Spinal cord (tissue), 10 donors: ENCODE data around the gene MAN1A2. TPM values are rescaled to one million over a fixed set of nuclear protein-coding genes. Genes with fewer than 3 reads are reported as not detected.
"Not testable (repeated sequence)": the region's sequence is repeated elsewhere in the genome, so short reads cannot be mapped to it uniquely, and the experiment has no call there.

Experiments
- DNase-seq, 6 donors: peaks; one replicate each; pipeline versions ENCODE4 v3.0.0 to v3.0.0-alpha.2; 2013 to 2015; ENCODE audit warnings: low spot score in 6 of 6, low read depth in 4 of 6
- H3K27ac ChIP-seq: one replicate; pipeline ENCODE4 v1.5.1; 2013; ENCODE audit warnings: low read depth, low read length, control low read depth
- H3K27me3 ChIP-seq: one replicate; pipeline ENCODE4 v1.6.1; 2013; ENCODE audit warnings: low read length; ENCODE audit not compliant: control insufficient read depth, insufficient read depth
- H3K36me3 ChIP-seq: one replicate; pipeline ENCODE4 v1.6.1; 2013; ENCODE audit warnings: low read length; ENCODE audit not compliant: control insufficient read depth, insufficient read depth
- H3K4me1 ChIP-seq: one replicate; pipeline ENCODE4 v1.6.1; 2013; ENCODE audit warnings: low read length; ENCODE audit not compliant: control insufficient read depth, insufficient read depth
- H3K4me3 ChIP-seq: one replicate; pipeline ENCODE4 v1.5.1; 2013; ENCODE audit warnings: low read depth, low read length, control low read depth
- H3K9me3 ChIP-seq: one replicate; pipeline ENCODE4 v1.6.1; 2013; ENCODE audit warnings: low read length; ENCODE audit not compliant: control insufficient read depth, insufficient read depth
- WGBS: methylation state at CpG from one replicate; pipeline ENCODE4 v1.1.5; 2013; ENCODE audit warnings: missing lambda C conversion rate; ENCODE audit not compliant: insufficient coverage; 5-methylcytosine and 5-hydroxymethylcytosine counted together
- polyA plus RNA-seq, 2 donors: library from polyadenylated mRNA; unstranded; fragments of 120-200 nt; gene quantifications; one replicate each; pipeline ENCODE4 v1.2.1, GENCODE V29; 2013; ENCODE audit not compliant: insufficient read length in 2 of 2
- total RNA-seq, 2 donors: library from RNA; depleted of rRNA in 1 of 2; stranded (reverse); fragments of 120-200 nt in 1 of 2; fragments of >200 nt in 1 of 2; gene quantifications; one replicate each; pipeline versions ENCODE4 v1.2.3 to v1.2.4, GENCODE V29; 2013 to 2014
- donor health status: healthy.

Gene MAN1A2
- total and polyA plus RNA-seq, 4 donors = 27.5 to 105 (median 52.0) TPM

- Histone ChIP-seq H3K27me3 (no peaks in the 10 kb centered on the region), H3K4me1 (no peaks in the 10 kb centered on the region), H3K9me3 (no peaks in the 10 kb centered on the region), H3K27ac (no peak overlapping the region), H3K36me3 (no peaks in the 10 kb centered on the region), H3K4me3 (no peak overlapping the region)
- 100% methylated on average over 1 of the region's 4 CpGs for WGBS
- DNase-seq = no peak
Observed at GRCh38 chr1:117335376-117336086, 31.7 kb upstream of the MAN1A2 start.

- Histone ChIP-seq H3K27me3 (no peaks in the 10 kb centered on the region), H3K36me3 (no peaks in the 10 kb centered on the region), H3K4me1 (no peaks in the 10 kb centered on the region), H3K27ac (no peak overlapping the region), H3K9me3 (no peaks in the 10 kb centered on the region), H3K4me3 (no peak overlapping the region)
- DNase-seq = peak in 1 of 6 donors; percentile 68
- WGBS = 100% methylated on average over 1 of the region's 2 CpGs
Observed at GRCh38 chr1:117336088-117336817, 31.0 kb upstream of the MAN1A2 start.

DNA sequence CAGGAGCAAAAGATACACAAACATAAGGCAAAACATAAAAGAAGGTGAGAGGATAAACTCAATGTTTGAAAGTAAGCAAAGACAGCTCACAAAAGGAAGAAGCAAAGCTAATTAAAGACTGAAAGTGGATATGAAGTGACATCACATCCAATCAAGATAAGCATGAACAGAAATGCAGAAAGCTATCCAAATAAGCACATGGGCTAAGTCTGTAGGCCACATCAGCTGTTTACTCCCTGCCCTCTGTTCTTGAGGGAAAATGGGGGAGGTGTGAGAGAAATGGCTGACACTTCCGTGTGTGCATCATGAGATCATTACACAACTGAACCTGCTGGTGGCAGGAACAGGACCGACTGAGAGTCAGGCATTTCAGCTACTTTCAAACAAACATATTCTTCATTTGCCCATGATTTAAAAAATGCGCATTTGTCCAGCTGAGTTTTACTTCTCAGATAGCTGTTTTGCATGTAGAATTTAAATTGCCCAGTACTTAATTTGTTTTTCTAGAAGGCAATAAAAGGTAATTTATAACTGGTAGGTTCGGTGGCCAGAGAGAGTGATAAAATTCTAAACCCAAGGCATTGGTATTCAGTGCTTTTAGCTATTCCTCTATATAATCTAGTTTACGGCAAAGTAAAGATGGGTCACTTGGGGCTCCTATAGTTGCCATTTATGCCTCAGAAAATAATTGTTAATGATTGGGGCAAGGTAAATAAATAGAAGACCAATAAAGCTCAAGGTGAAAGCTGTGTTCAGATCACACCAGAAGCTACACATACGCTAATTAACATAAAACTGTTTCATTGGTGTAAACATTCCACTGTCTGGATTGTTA, 27.2 kb upstream of the MAN1A2 start:
- 20% methylated on average over 1 of the region's 6 CpGs for WGBS
- Histone ChIP-seq H3K27me3 (no peaks in the 10 kb centered on the region), H3K9me3 (no peaks in the 10 kb centered on the region)

DNA sequence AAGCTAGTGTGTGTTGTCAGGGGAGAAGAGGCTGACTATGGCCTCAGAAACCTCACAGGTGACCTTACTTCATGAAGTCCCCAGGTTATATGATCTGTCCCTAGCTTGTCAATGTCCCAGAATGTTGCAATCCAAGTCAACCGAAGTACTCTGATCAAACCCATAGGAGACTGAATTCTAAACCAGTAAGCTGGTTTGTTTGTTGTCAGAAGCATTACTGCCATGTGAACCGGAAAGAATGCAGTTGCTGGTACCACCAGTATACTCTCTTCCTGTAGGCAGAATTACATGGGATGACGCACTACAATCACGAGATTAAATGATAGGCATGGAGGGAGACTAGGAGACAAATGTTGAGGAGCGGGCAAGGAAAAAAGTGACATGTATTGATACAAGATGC, 26.1 kb upstream of the MAN1A2 start:
- WGBS = 100% methylated on average over 1 of the region's 5 CpGs
- no peak for DNase-seq

More for the DNA sequence above, 27.2 kb upstream of the MAN1A2 start:
- H3K4me3 ChIP-seq = no peak overlapping the region
- H3K36me3 ChIP-seq = no peaks in the 10 kb centered on the region
- no peaks in the 10 kb centered on the region for H3K4me1 ChIP-seq
- H3K27ac ChIP-seq = no peak overlapping the region
- peak in 2 of 6 donors; percentile 67 to 73 for DNase-seq

DNA sequence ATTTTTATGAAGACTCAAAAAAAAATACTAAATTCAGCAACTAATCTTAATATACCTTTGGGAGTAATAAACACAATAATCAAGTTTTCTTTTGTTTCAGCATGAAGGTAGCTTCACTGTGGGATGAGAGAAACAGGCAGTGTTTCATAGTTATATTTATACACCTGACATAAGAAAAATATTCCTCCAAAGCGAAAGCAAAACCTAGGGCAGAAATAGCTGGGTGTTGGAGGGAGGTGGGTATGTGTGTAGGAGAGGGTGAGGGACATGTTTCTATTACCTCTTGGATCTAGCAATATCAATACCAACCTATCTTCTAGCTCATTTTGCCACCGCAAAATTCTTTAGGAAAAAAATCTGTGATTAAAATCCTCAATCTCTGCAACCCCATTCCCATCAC, 24.9 kb upstream of the MAN1A2 start:
- H3K27ac ChIP-seq = no peak overlapping the region
- H3K4me3 ChIP-seq = no peak overlapping the region
- no peaks in the 10 kb centered on the region for H3K27me3 ChIP-seq
- H3K9me3 ChIP-seq = no peaks in the 10 kb centered on the region
- no peak for DNase-seq
- WGBS = no CpG with 5 or more reads among the region's 2 CpGs
- H3K36me3 ChIP-seq = no peaks in the 10 kb centered on the region
- H3K4me1 ChIP-seq = no peaks in the 10 kb centered on the region

More for the DNA sequence above, 26.1 kb upstream of the MAN1A2 start:
- H3K36me3 ChIP-seq = no peaks in the 10 kb centered on the region
- no peaks in the 10 kb centered on the region for H3K27me3 ChIP-seq
- no peak overlapping the region for H3K4me3 ChIP-seq
- no peaks in the 10 kb centered on the region for H3K4me1 ChIP-seq
- no peaks in the 10 kb centered on the region for H3K9me3 ChIP-seq
- H3K27ac ChIP-seq = no peak overlapping the region

DNA sequence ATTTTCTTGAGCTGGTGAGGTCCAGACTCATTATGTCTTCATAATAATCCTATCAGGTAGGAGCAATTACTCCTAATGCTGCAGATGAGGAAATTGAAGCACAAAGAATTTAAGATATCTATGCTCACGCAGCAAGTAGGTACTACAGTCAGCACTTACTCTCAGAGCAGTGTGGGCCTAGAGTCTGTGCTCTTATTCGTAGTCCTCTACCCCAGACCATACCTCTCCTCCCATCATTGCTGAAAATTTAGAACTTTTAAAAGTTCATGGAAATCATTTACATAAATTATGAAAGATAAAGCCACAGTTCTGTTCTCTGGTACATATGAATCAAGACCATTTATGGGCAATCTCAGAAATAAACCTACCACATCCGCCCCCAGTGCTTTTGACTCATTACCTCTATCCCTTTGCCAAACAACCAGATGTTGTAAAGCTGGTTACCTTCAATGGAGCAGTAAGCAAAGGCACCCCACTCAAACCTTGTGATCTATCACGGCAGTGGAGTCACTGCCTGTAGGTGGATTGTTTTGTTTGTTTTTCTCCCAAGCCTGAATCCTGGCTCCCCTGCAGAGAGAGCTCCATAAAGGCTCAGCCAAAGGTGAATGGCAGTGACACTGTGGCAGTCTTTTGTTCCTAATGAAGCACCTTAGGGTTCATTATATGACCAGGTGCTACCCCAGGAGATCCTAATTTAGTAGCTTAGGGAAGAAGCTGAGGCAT, 20.9 kb upstream of the MAN1A2 start:
- Histone ChIP-seq H3K36me3 (no peaks in the 10 kb centered on the region), H3K9me3 (peaks cover 2% of the 10 kb centered on the region), H3K27me3 (no peaks in the 10 kb centered on the region), H3K27ac (no peak overlapping the region), H3K4me3 (no peak overlapping the region), H3K4me1 (no peaks in the 10 kb centered on the region)
- WGBS = 100% methylated on average over 2 of the region's 4 CpGs
- no peak for DNase-seq

DNA sequence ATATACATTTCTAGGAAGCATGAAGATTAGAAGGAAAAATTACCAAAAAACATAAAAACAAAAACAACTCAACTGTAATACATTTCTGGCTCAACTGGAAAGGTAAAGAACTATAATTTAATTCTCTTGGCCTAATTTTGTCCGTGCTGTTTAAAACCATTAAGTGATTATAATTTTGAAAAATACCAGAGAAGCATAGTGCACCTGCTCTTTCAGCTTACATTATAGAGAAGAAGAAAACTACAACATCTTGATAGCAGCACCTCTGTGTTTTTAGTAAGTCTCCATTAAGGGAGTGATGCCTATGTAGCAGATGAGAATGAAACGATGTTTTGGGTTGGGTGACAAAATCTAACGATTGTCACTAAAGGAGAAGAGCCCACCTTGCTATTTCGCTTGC, 19.3 kb upstream of the MAN1A2 start:
- Histone ChIP-seq H3K36me3 (no peaks in the 10 kb centered on the region), H3K27me3 (no peaks in the 10 kb centered on the region), H3K4me1 (no peaks in the 10 kb centered on the region), H3K27ac (no peak overlapping the region), H3K9me3 (peaks cover 2% of the 10 kb centered on the region), H3K4me3 (no peak overlapping the region)
- WGBS = 90% methylated on average over 2 of the region's 4 CpGs
- no peak for DNase-seq

DNA sequence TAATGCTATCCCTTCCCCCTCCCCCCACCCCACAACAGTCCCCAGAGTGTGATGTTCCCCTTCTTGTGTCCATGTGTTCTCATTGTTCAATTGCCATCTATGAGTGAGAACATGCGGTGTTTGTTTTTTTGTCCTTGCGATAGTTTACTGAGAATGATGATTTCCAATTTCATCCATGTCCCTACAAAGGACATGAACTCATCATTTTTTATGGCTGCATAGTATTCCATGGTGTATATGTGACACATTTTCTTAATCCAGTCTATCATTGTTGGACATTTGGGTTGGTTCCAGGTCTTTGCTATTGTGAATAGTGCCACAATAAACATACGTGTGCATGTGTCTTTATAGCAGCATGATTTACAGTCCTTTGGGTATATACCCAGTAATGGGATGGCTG, 14.6 kb upstream of the MAN1A2 start:
- H3K4me1 ChIP-seq, H3K9me3 ChIP-seq, H3K4me3 ChIP-seq, H3K27ac ChIP-seq, DNase-seq, H3K36me3 ChIP-seq, H3K27me3 ChIP-seq: not testable (repeated sequence)
- WGBS = no CpG with 5 or more reads among the region's 3 CpGs
